Sigmoid colon (tissue), 4 donors: ENCODE measurements around the gene ZBED3.

Source experiments
- EP300 ChIP-seq, 4 donors: sonication (generic); formaldehyde crosslinking; IDR thresholded peaks; one replicate each; pipeline ENCODE4 v1.6.1; 2017; ENCODE audit warnings: antibody characterized with exemption in 4 of 4
- POLR2AphosphoS5 ChIP-seq, 4 donors: sonication (generic); formaldehyde crosslinking; IDR thresholded peaks; one replicate each; pipeline ENCODE4 v1.6.1; 2017; ENCODE audit warnings: antibody characterized with exemption in 4 of 4
- TF ChIP-seq, protein P1 (sequence below), 4 experiments: fragments of 450-650 bp in 3 of 4; fragments of 200-600 bp in 1 of 4; IDR thresholded peaks; one replicate each; pipeline ENCODE4 v1.5.1; 2016 to 2019; ENCODE audit warnings: antibody characterized with exemption in 4 of 4, mild to moderate bottlenecking in 3 of 4, moderate library complexity in 2 of 4

DNA sequence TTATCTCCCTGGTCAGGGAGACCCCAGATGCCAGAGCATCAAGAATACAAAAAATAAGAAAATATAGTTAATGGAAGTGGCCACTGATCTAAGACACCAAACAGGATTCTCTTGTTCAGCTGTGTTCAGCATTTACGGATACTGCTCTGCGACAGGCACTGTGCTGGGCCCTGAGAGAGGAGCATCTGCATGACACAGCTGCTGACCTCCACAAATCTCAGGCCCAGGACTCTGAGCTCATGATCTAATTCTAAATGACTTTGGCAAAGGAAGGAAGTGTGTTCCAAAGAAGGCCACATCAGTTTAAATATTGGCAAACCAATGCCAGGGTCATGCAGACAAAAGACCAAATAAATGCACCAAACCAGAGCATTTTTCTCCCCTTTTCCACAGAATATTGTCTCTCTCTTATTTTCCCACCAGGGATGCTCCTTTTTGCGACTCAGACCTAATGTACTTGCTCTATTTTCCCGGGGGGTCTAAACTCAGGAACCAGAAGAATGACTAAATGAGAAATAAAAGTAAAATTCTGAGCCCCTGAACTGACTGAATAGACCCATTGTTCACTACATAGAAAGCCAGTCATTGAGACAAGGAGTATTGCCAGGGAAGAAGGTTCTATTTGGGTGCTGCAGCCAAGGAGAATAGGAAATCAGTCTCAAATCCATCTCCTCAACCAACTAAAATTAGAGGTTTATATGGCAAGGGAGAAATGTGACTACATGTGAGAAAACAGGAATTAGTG, 58.3 kb downstream of the ZBED3 start:
- TF ChIP-seq, protein P1, sequence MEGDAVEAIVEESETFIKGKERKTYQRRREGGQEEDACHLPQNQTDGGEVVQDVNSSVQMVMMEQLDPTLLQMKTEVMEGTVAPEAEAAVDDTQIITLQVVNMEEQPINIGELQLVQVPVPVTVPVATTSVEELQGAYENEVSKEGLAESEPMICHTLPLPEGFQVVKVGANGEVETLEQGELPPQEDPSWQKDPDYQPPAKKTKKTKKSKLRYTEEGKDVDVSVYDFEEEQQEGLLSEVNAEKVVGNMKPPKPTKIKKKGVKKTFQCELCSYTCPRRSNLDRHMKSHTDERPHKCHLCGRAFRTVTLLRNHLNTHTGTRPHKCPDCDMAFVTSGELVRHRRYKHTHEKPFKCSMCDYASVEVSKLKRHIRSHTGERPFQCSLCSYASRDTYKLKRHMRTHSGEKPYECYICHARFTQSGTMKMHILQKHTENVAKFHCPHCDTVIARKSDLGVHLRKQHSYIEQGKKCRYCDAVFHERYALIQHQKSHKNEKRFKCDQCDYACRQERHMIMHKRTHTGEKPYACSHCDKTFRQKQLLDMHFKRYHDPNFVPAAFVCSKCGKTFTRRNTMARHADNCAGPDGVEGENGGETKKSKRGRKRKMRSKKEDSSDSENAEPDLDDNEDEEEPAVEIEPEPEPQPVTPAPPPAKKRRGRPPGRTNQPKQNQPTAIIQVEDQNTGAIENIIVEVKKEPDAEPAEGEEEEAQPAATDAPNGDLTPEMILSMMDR (IDR thresholded peaks at IDR 0.05): no peak
- no peak for TF ChIP-seq EP300 (IDR thresholded peaks at IDR 0.05)
- no peak for TF ChIP-seq POLR2AphosphoS5 (IDR thresholded peaks at IDR 0.05)
